ENCODE results near the gene CXCL12.

DNA sequence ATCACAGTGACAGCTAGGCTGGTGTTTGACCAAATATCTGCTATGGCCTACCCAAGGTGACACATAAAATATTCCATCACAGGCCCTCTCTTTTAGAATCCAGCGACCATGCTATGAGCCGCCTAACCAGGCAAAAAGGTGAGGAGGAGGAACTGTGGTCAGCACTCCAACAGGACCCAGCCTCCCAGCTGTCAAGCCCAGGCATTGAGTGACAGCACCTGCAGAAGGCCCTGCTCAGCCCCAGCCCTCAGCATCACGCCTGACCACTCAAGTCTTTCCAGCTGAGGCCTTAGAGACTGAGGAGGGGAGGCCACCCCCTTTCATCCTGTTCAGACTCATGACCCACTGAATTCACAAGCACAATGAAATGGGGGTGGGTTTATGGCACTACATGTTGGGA, 43.0 kb downstream of the CXCL12 start:
- no peak for TF ChIP-seq RARB (CRISPR knock-in tag; IDR thresholded peaks at IDR 0.05)
- no peak for TF ChIP-seq ARNTL (CRISPR knock-in tag; IDR thresholded peaks at IDR 0.05; ENCODE audit: borderline replicate concordance, low read depth)
